Karpas-422 (cell line): Measurements from ENCODE around the gene AOAH. TPM values are rescaled to one million over a fixed set of nuclear protein-coding genes. Genes with fewer than 3 reads are reported as not detected.
"Not testable (repeated sequence)": the region's sequence is repeated elsewhere in the genome, so short reads cannot be mapped to it uniquely, and the experiment has no call there.

Experiments
- DNase-seq: peaks from one replicate; pipeline ENCODE4 v3.0.0-alpha.2; 2015
- H2AFZ ChIP-seq: fragments of 200-600 bp; sonication (generic); 2 replicates; pipeline ENCODE4 v1.6.1; 2014; ENCODE audit warnings: antibody characterized with exemption, low read length, mixed read lengths
- H3K27ac ChIP-seq: fragments of 200-600 bp; sonication (generic); 2 replicates; pipeline ENCODE4 v1.5.1; 2014; ENCODE audit warnings: mild to moderate bottlenecking, low read length, moderate library complexity
- H3K27me3 ChIP-seq: fragments of 200-600 bp; sonication (generic); 2 replicates; pipeline ENCODE4 v1.6.1; 2014; ENCODE audit warnings: low read length, mixed read lengths
- H3K36me3 ChIP-seq: fragments of 200-600 bp; sonication (generic); 2 replicates; pipeline ENCODE4 v1.6.1; 2014; ENCODE audit warnings: low read length, mixed read lengths; ENCODE audit not compliant: insufficient read depth
- H3K4me1 ChIP-seq: fragments of 200-600 bp; sonication (generic); 2 replicates; pipeline ENCODE4 v1.6.1; 2014; ENCODE audit warnings: mild to moderate bottlenecking, low read length, mixed read lengths
- H3K4me2 ChIP-seq: fragments of 200-600 bp; sonication (generic); 2 replicates; pipeline ENCODE4 v1.6.1; 2014; ENCODE audit warnings: low read length, low read depth, mild to moderate bottlenecking; ENCODE audit not compliant: poor library complexity, severe bottlenecking
- H3K4me3 ChIP-seq: fragments of 200-600 bp; sonication (generic); 2 replicates; pipeline ENCODE4 v1.5.1; 2014; ENCODE audit warnings: mild to moderate bottlenecking, antibody characterized with exemption, low read length, mixed read lengths
- H3K79me2 ChIP-seq: fragments of 200-600 bp; sonication (generic); 2 replicates; pipeline ENCODE4 v1.6.1; 2014; ENCODE audit warnings: mild to moderate bottlenecking, low read length, mixed read lengths
- H3K9ac ChIP-seq: fragments of 200-600 bp; sonication (generic); 2 replicates; pipeline ENCODE4 v1.6.0; 2014; ENCODE audit warnings: low read length
- H3K9me2 ChIP-seq: fragments of 200-600 bp; sonication (generic), shearing (Covaris generic); replicated peaks from 2 replicates; pipeline ENCODE4 v1.6.0; 2014; ENCODE audit warnings: mild to moderate bottlenecking, low read length, moderate library complexity; ENCODE audit not compliant: insufficient read depth
- H3K9me3 ChIP-seq: fragments of 300-700, 200-600 bp; sonication (generic); 2 replicates; pipeline ENCODE4 v1.6.1; 2014; ENCODE audit warnings: low read length, mixed read lengths
- H4K20me1 ChIP-seq: fragments of 200-600 bp; sonication (generic); 2 replicates; pipeline ENCODE4 v1.6.1; 2014; ENCODE audit warnings: mild to moderate bottlenecking, antibody characterized with exemption, low read length, low read depth; ENCODE audit not compliant: insufficient read depth
- total RNA-seq: library from RNA; depleted of rRNA; stranded (reverse); fragments of >200 nt; shearing (Covaris generic); gene quantifications from 2 replicates; pipeline ENCODE4 v1.2.3, GENCODE V29; 2014; ENCODE audit warnings: low replicate concordance

The AOAH gene
- total RNA-seq, 1 experiment from 2014 or later = not detected

DNA sequence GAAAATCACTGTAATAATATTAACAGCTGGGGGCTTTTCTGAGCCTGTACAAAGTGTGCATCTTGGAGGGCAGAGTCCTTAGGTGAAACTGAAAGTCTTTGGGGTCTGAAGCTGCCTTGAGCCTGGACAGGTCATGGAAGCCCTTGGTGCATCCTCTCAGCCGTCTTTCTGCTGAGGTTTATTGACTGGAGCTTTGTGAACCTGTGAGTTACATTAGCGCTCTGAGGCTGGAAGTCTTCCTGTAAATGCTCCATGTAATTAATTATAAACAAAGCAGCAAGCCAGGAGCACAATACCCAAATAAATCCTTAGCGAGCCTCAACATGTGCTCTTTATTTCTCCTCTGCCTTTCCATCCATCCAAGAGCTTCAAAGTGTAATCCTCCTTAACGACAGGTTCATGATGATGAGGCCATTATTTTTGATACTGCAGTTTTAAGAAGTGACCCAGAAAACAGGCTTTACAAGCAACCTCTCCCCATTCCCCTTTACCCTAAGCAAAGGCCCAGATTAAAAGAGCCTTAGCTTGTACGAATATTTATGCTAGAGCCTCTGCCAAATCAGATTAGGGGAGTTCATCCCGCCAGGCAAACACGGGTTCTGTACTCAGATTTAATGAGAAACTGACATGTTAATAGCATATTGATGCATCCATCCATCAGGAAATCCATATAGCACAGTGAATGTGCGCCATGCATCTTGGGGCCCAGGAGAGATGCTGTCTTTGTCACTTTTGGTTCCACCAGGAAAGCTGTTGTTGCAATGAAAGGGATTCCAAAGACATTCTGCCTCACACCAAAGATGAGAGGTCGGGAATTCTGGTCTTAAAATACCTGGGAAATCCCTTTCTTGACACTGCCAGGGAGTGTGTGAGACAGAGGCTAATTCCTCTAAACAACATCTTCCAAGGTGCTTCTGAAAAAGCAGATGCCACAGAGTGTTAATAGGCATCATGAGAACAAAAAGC, 216.5 kb downstream of the AOAH start:
- Histone ChIP-seq H3K27ac (no peak overlapping the region), H3K79me2 (no peaks in the 10 kb centered on the region), H4K20me1 (no peaks in the 10 kb centered on the region), H2AFZ (no peak overlapping the region), H3K4me1 (no peaks in the 10 kb centered on the region), H3K4me2 (no peak overlapping the region), H3K36me3 (no peaks in the 10 kb centered on the region), H3K4me3 (no peak overlapping the region), H3K9me2 (no peaks in the 10 kb centered on the region), H3K9me3 (no peaks in the 10 kb centered on the region; the same call in 1 of the 2 replicates), H3K27me3 (no peaks in the 10 kb centered on the region), H3K9ac (no peak overlapping the region)
- DNase-seq = no peak

DNA sequence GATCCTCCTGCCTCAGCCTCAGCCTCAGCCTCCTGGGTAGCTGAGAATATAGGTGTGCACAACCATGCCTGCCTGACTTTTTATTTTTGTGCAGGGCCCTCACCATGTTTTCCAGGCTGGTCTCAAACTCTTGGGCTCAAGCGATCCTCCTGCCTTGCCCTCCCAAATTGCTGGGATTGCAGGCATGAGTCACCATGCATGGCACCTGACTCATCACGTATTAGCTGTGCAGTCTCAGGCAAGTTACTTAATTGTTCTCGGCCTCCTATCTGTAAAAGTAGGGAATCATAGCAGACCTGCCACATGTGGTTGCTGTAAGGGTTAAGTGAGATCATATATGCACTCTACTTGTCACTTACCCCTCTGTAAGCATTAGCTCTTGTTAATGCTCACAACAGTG, 217.5 kb downstream of the AOAH start:
- Histone ChIP-seq H4K20me1 (no peaks in the 10 kb centered on the region), H3K36me3 (no peaks in the 10 kb centered on the region)
- no peak for DNase-seq

GRCh38 chr7:36506130-36506798, 218.0 kb downstream of the AOAH start:
- H3K27ac ChIP-seq = no peak overlapping the region
- no peaks in the 10 kb centered on the region for H4K20me1 ChIP-seq
- no peaks in the 10 kb centered on the region for H3K4me1 ChIP-seq
- H3K9me3 ChIP-seq = no peaks in the 10 kb centered on the region; the same call in 1 of the 2 replicates
- no peaks in the 10 kb centered on the region for H3K27me3 ChIP-seq
- no peak overlapping the region for H3K9ac ChIP-seq
- no peaks in the 10 kb centered on the region for H3K9me2 ChIP-seq
- no peak overlapping the region for H3K4me2 ChIP-seq
- no peak for DNase-seq
- no peak overlapping the region for H3K4me3 ChIP-seq
- no peaks in the 10 kb centered on the region for H3K36me3 ChIP-seq
- no peak overlapping the region for H2AFZ ChIP-seq
- no peaks in the 10 kb centered on the region for H3K79me2 ChIP-seq

More for the DNA sequence above, 217.5 kb downstream of the AOAH start:
- no peaks in the 10 kb centered on the region for H3K4me1 ChIP-seq
- no peaks in the 10 kb centered on the region for H3K9me2 ChIP-seq
- no peak overlapping the region for H3K4me3 ChIP-seq
- no peaks in the 10 kb centered on the region for H3K79me2 ChIP-seq
- H3K27ac ChIP-seq = no peak overlapping the region
- no peak overlapping the region for H2AFZ ChIP-seq
- no peak overlapping the region for H3K9ac ChIP-seq
- no peak overlapping the region for H3K4me2 ChIP-seq
- H3K27me3 ChIP-seq = no peaks in the 10 kb centered on the region
- no peaks in the 10 kb centered on the region; the same call in 1 of the 2 replicates for H3K9me3 ChIP-seq

DNA sequence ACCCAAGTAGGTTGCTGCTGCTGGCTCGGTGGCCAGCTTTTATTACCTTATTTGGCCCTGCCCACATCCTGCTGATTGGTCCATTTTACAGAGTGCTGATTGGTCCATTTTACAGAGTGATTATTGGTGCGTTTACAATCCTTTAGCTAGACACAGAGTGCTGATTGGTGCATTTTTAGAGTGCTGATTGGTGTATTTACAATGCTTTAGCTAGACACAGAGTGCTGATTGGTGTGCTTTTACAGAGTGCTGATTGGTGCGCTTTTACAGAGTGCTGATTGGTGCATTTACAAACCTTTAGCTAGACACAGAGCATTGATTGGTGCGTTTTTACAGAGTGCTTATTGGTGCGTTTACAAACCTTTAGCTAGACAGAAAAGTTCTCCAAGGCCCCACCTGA, 219.7 kb downstream of the AOAH start:
- DNase-seq, H3K9ac ChIP-seq, H3K36me3 ChIP-seq, H3K9me3 ChIP-seq, H2AFZ ChIP-seq, H3K4me1 ChIP-seq, H3K9me2 ChIP-seq, H3K4me3 ChIP-seq, H3K79me2 ChIP-seq, H3K27ac ChIP-seq, H3K27me3 ChIP-seq, H4K20me1 ChIP-seq, H3K4me2 ChIP-seq: not testable (repeated sequence)

DNA sequence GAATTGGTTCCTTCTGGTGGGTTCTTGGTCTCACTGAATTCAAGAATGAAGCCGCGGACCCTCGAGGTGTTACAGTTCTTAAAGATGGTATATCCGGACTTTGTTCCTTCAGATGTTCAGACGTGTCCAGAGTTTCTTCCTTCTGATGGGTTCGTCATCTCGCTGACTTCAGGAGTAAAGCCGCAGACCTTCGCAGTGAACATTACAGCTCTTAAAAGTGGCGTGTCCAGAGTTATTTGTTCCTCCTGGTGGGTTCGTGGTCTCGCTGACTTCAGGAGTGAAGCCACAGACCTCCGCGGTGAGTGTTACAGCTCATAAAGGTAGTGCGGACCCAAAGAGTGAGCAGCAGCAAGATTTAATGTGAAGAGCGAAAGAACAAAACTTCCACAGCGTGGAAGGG, 220.1 kb downstream of the AOAH start:
- not testable (repeated sequence) for H3K79me2 ChIP-seq, H2AFZ ChIP-seq, H3K36me3 ChIP-seq, H3K9me2 ChIP-seq, H3K27me3 ChIP-seq, H3K27ac ChIP-seq, H3K4me1 ChIP-seq, H3K4me2 ChIP-seq, H3K9ac ChIP-seq, H3K4me3 ChIP-seq, H3K9me3 ChIP-seq, H4K20me1 ChIP-seq, DNase-seq

DNA sequence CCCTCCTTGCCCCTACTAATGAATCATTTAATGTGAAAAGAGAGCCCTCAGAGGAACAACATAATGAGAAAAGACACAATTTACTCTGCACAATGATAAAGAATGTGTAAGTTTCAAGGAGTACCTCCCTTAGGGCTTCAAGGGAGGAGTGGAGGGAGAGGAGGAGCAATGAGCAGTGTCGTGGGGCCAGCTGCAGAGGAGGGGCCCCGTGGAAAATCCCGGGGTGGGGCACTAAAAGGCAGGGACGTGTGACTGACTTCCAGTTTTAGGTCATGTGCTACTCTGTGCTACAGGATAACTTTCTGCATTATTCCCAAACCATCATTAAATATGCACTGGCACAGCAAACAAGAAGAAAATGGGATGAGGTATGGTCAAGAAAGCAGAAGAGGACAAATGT, 226.5 kb downstream of the AOAH start:
- no peaks in the 10 kb centered on the region for H3K79me2 ChIP-seq
- H3K9ac ChIP-seq = no peak overlapping the region
- no peaks in the 10 kb centered on the region for H3K27me3 ChIP-seq
- H3K9me2 ChIP-seq = no peaks in the 10 kb centered on the region
- no peak overlapping the region for H3K4me2 ChIP-seq
- no peaks in the 10 kb centered on the region for H3K9me3 ChIP-seq
- no peak overlapping the region for H3K27ac ChIP-seq
- no peaks in the 10 kb centered on the region for H3K4me1 ChIP-seq
- no peaks in the 10 kb centered on the region for H3K36me3 ChIP-seq
- H4K20me1 ChIP-seq = no peaks in the 10 kb centered on the region
- H3K4me3 ChIP-seq = no peak overlapping the region
- no peak for DNase-seq
- no peak overlapping the region for H2AFZ ChIP-seq

DNA sequence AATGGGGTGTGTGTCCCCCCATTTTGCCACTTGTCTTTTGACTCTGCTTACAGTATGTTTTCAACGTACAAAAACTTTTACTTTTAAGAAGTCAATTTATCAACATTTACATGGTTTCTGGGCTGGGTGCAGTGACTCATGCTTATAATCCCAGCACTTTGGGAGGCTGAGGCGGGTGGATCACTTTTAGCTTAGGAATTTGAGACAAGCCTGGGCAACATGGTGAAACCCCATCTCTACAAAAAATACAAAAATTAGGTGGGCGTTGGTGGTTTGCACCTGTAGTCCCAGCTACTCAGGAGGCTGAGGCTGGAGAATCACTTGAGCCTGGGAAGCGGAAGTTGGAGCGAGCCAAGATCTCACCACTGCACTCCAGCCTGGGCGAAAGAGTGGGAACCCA, 227.1 kb downstream of the AOAH start:
- not testable (repeated sequence) for H2AFZ ChIP-seq, H3K79me2 ChIP-seq, H3K36me3 ChIP-seq, H3K27me3 ChIP-seq, H4K20me1 ChIP-seq, DNase-seq, H3K9ac ChIP-seq, H3K4me3 ChIP-seq, H3K27ac ChIP-seq, H3K9me2 ChIP-seq, H3K4me1 ChIP-seq, H3K9me3 ChIP-seq, H3K4me2 ChIP-seq

GRCh38 chr7:36496576-36496975, 227.7 kb downstream of the AOAH start:
- H3K4me2 ChIP-seq = no peak overlapping the region
- H3K79me2 ChIP-seq = no peaks in the 10 kb centered on the region
- H3K27ac ChIP-seq = no peak overlapping the region
- H3K9me2 ChIP-seq = no peaks in the 10 kb centered on the region
- no peak overlapping the region for H3K4me3 ChIP-seq
- DNase-seq = no peak
- H3K9ac ChIP-seq = no peak overlapping the region
- H2AFZ ChIP-seq = no peak overlapping the region
- no peaks in the 10 kb centered on the region for H4K20me1 ChIP-seq
- no peaks in the 10 kb centered on the region for H3K27me3 ChIP-seq
- H3K36me3 ChIP-seq = no peaks in the 10 kb centered on the region
- no peaks in the 10 kb centered on the region for H3K9me3 ChIP-seq
- no peaks in the 10 kb centered on the region for H3K4me1 ChIP-seq
